ENCODE data around the gene ATP8B3.

Gene ATP8B3

GRCh38 chr19:1746401-1747284 is 65.4 kb downstream of the ATP8B3 start:
- DNase-seq (ENCODE audit: low spot score): no peak

GRCh38 chr19:1745589-1746031 is 66.5 kb downstream of the ATP8B3 start:
- DNase-seq (ENCODE audit: low spot score): peak; percentile 63

- DNase-seq (ENCODE audit: low spot score): no peak
These were observed 67.1 kb downstream of the ATP8B3 start for GRCh38 chr19:1744822-1745563.

GRCh38 chr19:1744133-1744665 is 67.9 kb downstream of the ATP8B3 start:
- DNase-seq (ENCODE audit: low spot score): no peak

GRCh38 chr19:1742989-1743696 is 68.9 kb downstream of the ATP8B3 start:
- no peak for DNase-seq (ENCODE audit: low spot score)

- no peak for DNase-seq (ENCODE audit: low spot score)
These were observed 72.0 kb downstream of the ATP8B3 start for GRCh38 chr19:1739960-1740629.

GRCh38 chr19:1736927-1737326 is 75.1 kb downstream of the ATP8B3 start:
- DNase-seq (ENCODE audit: low spot score): no peak

GRCh38 chr19:1736280-1736679 is 75.8 kb downstream of the ATP8B3 start:
- DNase-seq (ENCODE audit: low spot score): no peak

GRCh38 chr19:1734321-1734966 is 77.6 kb downstream of the ATP8B3 start:
- no peak for DNase-seq (ENCODE audit: low spot score)

Measured in ecto neural progenitor cell (in vitro differentiated cells).